ENCODE measurements around the gene PMEPA1.

The PMEPA1 gene

DNA sequence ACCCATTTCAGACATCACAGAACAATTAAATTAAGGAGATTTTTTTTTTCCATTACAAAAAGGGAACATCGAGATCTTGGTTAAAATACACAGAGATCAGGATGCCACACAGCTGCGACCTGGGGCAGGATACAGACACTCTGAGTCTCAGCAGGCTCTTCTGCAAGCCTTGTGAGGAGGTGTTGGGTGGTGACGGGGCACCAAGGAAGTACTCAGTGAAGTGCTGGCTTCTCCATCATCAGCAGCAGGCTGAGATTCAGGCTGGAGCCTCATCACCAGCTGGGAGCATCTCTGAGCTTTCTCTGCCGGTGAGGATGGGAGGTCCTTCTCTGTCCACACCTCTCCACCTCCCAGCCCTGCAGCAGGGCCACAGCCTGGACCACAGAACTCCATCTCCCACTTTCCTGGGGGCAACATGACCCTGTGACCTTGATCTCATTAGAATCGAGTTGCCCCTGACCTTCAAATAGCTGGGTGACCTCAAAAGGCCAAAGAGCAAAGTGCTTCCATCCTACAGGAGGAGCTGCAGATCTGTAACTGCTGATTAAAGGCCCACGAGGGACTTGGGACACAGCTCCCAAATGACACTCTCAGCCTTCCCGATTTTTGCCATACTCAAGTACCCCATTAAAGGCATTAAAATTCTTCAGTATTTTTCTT is 16.0 kb downstream of the PMEPA1 start:
- DNase-seq (ENCODE audit: low read depth) = no peak

DNA sequence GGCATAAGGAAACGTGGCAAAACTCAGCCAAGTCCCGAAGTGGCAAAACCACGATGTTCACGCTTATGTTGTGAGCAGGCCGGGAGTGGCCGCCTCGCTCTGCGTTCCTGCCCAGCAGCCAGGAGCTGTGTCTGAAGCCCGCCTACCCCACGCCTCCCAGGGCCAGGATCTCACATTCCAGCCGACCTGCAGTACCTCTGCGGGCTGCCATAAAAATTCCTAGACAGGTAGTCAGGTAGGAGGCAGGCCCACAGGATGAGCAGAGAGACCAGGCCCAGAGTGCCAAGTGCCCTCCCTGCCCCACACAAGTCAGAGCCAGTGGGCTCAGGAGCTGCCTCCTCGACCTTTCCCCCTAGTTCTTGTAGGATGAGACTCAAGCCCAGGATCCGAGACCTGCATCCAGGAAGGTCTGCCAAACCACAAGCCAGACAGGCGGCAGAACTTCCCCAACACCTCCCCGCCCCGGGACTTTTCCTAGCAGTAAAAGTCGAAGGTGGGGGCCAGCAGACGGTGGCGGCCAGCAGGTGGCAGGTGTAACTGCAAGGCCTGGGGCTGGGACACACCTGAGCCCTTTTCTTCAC is 16.7 kb downstream of the PMEPA1 start:
- DNase-seq (ENCODE audit: low read depth) = no peak

- DNase-seq (ENCODE audit: low read depth) = no peak
Observed at GRCh38 chr20:57692393-57692792, 17.4 kb downstream of the PMEPA1 start.

GRCh38 chr20:57691699-57692098 is 18.1 kb downstream of the PMEPA1 start:
- DNase-seq (ENCODE audit: low read depth) = no peak

DNA sequence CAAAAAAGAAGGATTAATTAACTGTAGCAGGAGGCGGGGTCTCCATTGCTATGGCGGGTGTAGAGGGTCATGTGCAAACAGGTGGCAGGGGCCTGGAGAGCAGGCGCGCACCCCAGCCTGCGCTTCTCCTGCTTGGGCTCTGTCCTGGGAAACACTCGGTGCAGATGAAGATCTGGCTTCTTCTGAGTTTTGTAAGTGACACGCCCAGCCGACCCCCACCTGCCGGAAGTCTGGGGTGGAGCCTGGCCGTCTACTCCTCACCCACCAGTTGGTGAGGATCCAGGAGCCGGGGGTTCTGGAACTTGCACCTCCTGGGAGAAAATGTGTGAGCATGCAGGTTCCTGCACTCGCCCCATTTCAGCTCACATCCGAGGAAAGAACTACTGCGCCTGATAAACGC is 19.3 kb downstream of the PMEPA1 start:
- DNase-seq (ENCODE audit: low read depth) = no peak

- no peak for DNase-seq (ENCODE audit: low read depth)
Observed at GRCh38 chr20:57689745-57690481, 19.9 kb downstream of the PMEPA1 start.

DNA sequence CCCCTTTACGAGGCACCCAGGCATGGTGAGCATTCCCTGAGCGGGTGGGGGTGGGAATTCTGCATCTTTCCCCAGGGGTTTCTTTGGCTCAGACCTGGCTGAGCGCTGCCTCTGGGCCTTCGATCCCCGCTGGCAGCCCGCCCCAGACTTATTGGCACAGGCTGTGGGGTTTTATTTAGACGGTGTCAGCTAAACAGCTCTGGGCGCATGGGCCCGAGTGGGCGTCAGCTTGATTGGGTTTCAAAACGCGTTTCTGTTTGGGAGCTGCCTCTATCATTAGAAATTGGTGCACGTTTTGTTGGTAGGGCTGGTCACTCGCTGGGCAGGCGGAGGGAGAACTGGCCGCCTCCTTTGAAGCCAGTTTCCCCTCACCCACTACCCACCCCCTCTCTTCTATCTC is 21.0 kb downstream of the PMEPA1 start:
- no peak for DNase-seq (ENCODE audit: low read depth)

GRCh38 chr20:57688295-57688694 is 21.5 kb downstream of the PMEPA1 start:
- no peak for DNase-seq (ENCODE audit: low read depth)

- DNase-seq (ENCODE audit: low read depth) = no peak
Observed at GRCh38 chr20:57686931-57687652, 22.7 kb downstream of the PMEPA1 start.

- DNase-seq (ENCODE audit: low read depth) = no peak
Observed at GRCh38 chr20:57685146-57685758, 24.6 kb downstream of the PMEPA1 start.

DNA sequence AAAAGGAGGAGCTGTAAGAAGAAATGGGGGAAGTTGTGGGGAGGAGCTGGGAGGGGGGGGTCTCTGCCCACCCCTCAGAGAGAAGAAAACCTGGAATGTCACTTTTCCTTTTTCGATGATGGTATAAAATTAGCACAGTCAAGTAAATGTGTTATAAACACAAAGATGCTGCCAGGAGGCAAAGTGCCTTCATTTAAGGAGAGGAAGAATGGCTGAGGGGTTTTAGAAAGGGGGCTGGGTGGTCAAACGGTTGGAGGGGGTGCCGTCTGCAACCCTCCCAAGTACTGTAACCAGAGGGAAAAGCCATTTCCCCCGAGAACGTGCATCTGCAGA is 25.0 kb downstream of the PMEPA1 start:
- DNase-seq (ENCODE audit: low read depth) = no peak

- no peak for DNase-seq (ENCODE audit: low read depth)
Observed at GRCh38 chr20:57683881-57684807, 25.7 kb downstream of the PMEPA1 start.

DNA sequence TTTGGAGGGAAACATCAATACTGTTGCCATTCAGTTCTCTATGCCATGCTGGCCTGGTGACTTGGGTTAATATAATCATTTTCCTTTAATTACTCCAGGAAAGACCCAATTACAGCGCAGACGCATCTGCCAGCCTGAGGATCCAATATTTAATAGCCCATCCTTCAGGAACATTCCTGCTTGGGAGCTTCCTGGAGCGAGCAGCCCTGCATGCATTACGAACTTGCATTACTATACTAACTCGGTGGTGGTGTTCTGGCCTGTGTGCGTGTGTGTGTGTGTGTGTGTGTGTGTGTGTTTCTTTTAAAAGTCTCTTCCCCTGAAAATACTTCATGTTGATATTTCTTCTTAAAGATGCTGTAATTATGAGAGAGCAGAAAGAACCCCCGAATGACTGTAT is 26.5 kb downstream of the PMEPA1 start:
- DNase-seq (ENCODE audit: low read depth) = no peak

DNA sequence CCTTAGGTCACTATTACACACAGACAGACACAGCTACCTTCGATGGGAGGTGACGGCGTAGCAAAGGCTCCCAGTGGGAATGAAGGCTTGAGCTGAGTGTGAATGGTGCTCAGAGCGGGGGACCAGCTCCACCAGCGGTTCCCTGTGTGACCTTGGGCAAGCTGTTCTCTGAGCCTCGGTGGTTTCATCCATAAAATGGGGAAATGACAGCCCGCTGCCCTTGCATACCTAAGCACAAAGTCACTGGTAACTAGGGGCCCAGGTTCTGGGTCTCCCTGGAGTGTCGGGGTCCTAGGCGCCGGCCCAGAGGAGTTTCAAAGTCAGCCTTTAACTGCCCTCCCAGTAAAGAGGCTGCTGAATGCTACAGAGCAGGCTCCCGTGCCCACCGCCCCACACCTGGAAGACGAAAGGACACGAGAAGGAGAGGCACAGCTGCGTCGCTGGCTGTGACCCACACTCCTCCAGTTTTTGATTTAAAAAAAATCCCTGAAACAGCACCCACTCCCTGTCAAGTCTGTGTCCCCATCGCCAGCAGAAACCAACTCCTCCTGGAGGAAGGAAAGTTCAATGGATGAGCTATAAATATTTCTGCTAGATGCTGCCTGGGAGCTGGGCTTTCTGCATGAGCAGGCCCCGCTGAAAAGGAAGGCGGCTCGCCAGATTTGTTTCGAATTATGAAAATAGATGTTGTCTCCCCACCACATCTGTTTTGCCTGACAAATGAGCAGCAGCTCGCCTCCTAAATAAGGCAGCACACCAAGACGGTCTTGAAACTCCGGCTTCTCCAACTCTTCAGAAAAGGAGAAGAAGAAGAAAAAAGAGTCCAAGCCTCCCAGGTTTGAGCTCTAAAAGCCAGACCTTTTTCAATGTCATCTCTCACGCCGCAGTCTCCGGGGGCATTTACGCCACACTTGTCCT is 27.4 kb downstream of the PMEPA1 start:
- DNase-seq (ENCODE audit: low read depth) = no peak

DNA sequence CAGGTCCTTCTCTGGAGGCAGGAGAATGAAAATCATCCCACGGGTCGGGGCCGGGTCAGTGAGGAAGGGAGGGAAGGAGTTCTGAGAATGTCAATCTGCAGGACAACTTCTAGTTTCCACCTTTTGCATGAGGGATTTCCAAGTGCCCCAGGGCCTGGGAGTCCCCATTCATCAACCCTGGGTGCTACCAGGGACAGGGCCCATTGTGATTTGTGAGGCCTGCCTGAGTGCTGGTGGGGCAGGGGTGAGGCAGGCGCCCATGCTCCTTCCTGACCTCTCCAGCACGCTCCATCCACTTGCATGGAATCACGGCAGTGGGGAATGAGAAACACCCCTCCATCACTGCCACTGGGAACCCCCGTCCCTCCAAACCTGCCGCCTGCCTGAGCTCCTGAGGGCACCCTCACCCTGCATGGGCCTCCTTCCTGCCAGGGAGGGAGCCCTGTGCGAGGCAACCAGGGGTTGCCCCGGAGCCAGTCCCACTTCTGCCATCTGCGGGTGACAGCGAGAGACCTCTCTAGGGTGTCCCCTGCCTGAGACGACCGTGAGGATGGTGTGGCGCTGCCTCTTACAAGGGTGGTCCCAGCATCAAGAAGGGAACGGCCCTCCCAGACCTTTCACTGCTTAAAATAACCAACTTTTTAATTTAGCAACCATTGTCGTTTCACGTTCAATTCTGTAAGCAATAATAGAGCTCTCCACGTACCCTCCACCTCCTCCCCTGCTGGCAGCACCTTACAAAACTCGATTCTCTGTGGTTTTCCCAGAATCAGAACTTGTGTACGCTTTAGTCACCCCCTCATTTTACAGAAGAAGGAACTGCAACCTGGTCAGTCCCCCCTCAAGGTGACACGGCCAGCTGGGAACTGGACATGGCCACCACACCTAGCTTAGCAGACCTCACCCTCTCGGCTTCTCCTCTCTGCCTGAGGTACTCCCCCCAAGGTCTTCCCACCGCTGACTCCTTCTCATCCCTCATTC is 28.6 kb downstream of the PMEPA1 start:
- DNase-seq (ENCODE audit: low read depth) = no peak

DNA sequence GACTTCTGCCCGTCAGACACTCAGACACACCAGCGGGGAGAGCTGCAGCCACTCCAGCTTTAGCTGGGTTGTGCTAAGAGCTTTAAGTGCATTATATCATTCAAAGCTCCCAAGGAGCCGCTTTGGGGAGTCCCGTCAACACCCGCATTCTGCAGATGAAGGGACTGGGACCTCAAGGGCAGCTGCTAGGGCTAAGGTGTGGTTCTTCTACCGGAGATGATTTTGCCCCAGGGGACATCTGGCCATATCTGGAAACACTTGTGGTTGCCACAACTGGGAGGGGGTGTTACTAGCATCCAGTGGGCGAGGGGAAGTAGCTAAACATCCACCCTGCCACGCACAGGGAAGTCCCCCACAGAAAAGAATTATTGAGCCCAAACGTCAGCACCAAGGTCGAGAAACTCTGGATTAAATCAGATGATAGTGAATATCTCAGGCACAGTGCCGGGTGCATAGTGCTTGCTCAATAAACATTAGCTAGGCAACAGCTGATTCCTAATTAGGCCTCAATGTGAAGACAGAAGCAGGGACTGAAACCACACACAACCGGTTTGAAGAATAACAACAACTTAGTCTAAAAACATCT is 29.6 kb downstream of the PMEPA1 start:
- no peak for DNase-seq (ENCODE audit: low read depth)

- DNase-seq (ENCODE audit: low read depth) = no peak
Observed at GRCh38 chr20:57679113-57679512, 30.7 kb downstream of the PMEPA1 start.

GRCh38 chr20:57678340-57678739 is 31.5 kb downstream of the PMEPA1 start:
- no peak for DNase-seq (ENCODE audit: low read depth)

- DNase-seq (ENCODE audit: low read depth) = no peak
Observed at GRCh38 chr20:57677584-57677982, 32.2 kb downstream of the PMEPA1 start.

Data from stimulated activated CD8-positive, alpha-beta memory T cell treated with anti-CD3 and anti-CD28 coated beads, Interleukin-12 subunit alpha, Interleukin-12 subunit beta, amount 100 ng/mL, for 4 hours (primary cell).